M059J (cell line): Measurements from ENCODE around the gene ANXA4. TPM values are rescaled to one million over a fixed set of nuclear protein-coding genes. Genes with fewer than 3 reads are reported as not detected.

ENCODE experiments used
- DNase-seq: peaks from one replicate; pipeline ENCODE4 v3.0.0-alpha.2; 2012; ENCODE audit warnings: low read depth
- total RNA-seq: library from RNA; depleted of rRNA; stranded (reverse); fragments of >200 nt; shearing (Covaris generic); gene quantifications from 2 replicates; pipeline ENCODE4 v1.2.3, GENCODE V29; 2014; rRNA removed

The ANXA4 gene
- total RNA-seq = 9.1 and 16.9 TPM in 2 replicates

DNA sequence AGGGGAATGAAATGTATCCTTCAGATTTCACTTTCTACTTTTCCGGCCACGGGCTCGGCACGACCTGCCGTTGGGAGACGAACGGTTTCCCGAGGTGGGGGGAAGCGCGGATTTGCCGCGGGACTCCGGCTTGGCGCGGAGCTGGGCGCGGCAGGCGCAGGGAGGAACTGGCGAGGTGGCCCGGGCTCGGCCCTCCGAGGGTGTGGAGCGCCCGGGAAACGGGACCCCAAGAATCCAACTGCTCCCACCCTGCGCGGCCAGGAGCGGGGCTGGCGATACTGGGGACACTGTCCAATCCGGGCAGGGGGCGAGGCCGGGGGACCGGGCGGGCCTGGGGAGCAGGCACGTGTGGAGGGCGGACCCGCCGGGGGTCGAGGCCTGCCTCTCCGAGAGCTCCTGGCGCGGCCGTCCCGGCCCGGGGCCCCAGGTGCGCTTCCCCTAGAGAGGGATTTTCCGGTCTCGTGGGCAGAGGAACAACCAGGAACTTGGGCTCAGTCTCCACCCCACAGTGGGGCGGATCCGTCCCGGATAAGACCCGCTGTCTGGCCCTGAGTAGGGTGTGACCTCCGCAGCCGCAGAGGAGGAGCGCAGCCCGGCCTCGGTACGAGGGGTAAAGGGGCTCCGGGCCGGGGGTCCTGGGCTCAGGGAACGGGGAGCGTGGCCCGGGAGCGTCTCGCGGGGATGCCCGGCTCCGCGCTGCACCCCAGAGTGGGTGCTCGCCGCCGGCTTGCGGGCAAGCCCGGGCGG lies at the start of gene ANXA4:
Gene ANXA4, plus strand, starts transcription at position 560 of the 747 bp plus-strand sequence. CDS start 39,432 bp downstream, outside the sequence.
- peak; percentile 79 for DNase-seq

DNA sequence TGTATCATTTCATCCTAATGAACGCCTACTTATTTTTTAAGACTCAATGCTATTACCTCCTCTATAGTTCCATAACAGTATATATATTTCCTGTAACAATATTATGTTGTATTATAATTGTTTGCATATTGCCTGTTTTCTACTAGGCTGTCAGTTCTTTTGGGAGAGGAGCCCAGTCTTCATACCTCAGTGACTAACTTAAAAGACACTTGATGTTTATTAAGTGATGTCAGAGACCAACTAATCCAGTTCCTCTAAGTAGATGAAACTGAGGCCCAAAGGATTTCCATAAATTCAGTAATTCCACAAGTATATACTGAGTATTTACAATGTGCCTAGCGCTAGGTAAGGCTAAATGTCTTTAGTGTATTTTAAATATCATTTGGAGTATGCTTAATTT lies 49.5 kb upstream of the ANXA4 start:
- peak; percentile 62 for DNase-seq

DNA sequence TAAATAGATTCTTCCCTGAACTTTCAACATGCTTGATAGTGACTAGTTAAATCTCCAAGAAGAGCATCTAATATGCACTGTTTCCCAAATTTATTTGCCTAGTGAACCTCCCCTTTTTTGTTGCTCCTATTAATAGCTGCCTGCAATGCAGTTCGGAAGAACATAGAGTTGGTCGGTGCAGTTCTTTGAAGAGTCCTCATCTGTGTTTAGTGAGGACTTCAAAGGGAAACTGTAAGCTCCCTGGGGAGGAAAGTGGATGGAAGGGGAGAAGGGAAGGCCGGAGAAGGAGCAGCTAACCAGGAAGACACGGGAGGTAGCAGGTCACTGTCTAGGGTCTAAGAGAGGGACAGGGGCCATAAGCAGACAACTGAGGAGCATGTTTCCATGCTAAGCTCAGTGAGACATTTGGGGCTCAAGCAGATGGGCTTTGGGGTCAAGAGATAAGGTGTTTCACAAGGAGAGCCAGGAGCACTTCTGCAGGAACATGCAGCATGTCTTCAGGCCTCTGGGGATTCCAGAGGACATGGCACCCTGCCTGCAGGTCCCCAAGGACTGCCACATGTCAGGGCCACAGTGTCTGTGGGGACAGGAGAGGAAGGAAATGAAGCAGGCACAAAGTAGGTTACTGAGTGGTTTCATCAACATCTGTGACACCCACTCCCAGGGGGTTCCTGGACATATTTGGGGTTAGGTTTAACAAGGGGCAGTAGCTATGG lies 48.7 kb upstream of the ANXA4 start:
- DNase-seq = no peak

DNA sequence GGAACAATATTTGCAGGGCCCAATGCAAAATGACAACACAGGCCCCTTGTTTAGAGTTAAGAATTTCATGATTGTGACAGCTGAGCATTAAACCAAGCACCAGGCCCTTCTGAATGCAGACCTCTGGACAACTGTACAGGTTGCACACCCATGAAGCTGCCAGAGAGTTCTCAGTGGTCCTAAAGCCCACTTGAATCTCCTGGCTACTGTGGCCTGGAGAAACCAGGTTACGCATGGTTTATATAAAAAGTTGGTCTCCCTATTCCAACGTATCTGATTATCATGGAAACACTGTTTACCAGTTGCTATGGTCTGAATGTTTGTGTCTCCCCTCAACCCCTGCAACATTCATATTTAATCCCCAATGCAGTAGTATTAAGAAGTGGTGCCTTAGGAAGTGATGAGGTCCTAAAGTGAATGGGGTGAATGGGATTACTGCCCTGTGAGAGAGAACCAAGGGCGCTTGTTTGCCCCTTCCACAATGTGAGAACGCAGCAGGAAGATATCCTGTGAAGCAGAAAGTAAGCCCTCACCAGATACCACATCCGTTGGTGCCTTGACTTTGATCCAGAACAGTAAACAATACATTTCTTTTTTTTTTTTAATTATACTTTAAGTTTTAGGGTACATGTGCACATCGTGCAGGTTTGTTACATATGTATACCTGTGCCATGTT lies 48.0 kb upstream of the ANXA4 start:
- DNase-seq = no peak

DNA sequence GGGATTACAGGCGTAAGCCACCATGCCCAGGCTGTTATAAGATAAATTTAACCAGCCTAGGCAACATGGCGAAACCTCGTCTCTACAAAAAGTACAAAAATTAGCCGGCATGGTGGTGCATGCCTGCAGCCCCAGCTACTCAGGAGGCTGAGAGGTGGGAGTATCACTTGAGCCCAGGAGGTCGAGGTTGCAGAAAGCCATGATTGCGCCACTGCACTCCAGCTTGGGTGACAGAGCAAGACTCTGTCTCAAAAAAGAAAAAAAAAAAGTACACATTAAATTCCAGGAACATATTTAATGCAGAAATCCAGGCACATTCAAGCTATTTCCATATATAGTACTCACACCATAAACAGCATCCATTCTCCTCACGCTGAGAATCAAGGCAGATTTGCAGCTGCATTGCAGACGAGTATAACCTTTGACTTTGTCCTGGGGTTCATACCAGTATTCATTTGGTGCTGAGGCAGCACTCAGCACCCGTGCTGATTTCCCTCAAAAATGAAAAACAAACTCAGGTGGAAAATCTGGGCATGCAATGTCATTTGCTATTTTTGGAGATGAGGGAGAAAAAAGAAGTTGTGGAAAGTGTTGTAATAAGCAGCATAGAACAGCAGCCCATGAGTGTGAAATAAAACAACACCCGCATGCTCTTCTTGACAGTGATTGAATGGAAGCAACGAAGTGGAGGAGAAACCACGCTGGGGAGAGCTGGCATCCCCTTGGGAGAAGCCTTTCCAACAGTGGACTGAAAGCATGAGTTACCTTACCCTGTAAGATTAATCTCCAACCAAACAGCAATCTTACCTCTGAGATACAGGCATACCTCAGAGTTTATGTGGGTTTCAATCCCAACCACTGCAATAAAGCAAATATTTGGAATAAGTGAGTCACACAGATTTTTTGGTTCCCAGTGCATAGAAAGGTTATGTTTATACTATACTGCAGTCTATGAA lies 46.8 kb upstream of the ANXA4 start:
- DNase-seq = peak; percentile 89

DNA sequence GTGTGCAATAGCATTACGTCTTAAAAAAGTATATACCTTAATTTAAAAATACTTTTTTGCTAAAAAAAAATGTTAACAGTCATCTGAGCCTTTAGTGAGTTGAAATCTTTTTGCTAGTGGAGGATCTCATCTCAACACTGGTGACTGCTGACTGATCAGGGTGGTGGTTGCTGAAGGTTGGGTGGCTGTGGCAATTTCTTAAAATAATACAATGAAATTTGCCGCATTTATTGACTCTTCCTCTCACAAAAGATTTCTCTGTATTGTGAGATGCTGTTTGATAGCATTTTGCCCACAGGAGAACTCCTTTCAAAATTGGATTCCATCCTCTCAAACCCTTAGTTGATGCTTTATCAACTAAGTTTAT lies 46.1 kb upstream of the ANXA4 start:
- no peak for DNase-seq

DNA sequence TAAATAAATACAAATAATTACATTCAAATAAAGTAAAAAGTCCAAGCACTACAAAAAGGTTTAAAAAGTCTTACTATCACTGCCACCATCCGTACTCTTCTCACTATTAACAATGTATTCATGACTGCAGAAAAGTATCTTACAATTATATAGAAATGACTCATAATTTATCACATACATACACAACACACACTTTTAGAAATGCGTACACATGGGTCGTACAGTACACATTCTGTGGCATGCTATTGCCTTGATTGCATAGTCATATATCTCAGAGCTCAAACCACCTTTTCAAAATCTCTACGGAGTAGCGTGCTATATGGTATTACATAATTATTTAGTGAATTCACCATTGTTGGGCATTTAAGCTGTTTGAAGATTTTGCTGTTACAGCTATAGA lies 41.6 kb upstream of the ANXA4 start:
- DNase-seq = no peak

DNA sequence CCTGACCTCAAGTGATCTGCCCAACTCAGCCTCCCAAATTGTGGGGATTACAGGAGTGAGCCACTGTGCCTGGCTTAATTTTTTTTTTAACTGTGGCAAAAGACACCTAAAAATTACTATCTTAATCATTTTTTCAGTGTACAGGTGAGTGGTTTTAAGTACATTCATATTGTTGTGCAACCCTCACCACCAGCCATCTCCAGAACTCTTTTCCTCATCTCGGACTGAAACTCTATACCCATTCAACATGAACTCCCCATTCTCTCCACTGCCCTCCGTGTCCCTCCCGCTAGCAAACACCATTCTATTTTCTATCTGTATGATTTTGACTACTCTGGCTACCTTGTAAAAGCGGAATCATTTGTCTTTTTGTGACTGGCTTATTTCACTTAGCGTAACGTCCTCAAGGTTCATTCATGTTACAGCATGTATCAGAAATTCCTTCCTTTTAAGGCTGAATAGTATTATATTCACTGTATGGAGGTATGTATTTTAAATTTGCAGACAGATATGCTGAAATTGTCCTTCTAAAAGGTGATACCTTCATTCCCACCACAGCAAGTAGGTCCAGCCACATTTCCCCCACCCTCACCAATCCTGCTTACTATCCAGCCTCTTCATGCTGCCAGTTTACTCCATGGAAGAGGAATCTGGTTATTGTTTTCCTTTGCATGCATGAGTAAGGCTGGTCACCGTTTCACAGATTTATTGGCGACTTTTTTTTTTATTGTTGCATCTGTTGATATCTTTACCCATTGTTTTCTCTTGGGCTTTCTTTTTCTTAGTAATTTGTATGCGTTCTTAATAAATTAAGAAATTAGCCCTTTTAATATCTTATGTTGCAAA lies 40.6 kb upstream of the ANXA4 start:
- DNase-seq = no peak

DNA sequence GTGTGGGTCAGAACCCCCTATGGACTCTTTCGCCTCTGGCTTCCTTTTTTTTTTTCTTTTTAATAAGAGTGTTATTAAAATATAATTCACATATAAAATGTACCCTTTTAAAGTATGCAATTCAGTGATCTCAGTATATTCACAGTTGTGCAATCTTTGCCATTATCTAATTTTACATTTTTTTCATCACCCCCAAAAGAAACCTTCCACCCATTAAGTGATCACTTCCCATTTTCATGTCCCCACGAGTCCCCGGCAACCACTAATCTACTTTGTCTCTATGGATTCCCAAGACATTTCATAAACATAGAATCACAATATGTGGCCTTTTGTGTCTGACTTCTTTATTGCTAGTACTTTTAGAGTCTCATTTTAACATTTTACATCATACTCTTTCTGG lies 38.7 kb upstream of the ANXA4 start:
- no peak for DNase-seq

DNA sequence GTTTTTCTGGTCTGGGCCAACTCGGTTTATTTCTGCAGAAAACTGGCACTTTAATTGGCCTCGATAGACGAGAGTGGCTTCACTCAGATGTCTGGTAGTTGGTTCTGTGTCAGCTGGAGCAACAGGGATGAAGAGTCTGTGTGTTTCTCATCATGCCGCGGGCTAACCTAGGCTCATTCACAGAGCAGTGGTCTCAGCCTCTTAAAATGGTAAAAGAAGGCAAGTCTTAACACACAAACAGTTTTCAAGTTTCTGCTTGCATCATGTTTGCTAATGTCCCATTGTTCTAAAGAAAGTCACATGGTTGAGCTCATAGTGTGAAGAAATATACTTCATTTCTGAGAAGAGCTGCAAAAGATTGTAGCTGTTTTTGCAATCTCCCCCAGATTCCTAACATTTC lies 37.5 kb upstream of the ANXA4 start:
- no peak for DNase-seq

DNA sequence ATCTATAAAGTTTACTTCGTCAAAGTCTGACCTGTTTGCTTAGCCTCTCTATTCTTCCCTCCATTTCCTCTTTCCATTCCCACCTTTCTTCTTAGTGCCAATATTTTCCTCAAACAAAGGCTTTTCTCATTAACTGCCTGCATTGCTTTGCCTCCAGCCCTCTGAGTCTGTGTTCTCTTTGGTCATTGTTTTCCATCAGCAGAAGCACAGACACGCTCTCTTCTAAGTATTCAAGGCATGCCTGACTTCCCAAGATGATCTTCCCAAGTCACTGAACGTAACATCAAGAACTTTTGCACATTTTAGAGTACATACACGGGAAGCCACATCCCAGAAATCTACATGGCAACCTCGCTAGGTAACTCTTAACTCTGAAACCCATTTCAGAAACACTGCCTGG lies 32.6 kb upstream of the ANXA4 start:
- no peak for DNase-seq

DNA sequence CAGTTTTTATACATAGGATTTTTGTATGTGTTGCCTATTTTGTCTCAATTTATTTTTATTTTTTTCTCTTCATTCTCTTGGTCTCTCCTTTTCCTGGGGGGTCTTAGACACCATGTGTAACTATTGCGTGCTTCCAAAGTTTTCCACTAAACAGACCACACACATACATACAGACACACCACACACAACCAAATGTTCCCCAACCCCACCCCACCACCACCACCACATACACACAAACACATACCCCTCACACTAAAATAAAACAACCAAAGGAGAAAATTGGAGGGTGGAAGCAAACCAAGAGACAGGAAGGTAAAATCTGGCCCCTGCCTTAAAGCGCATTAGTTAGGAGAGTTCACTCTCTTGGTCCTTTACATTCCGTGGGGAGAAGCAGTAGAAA lies 30.0 kb upstream of the ANXA4 start:
- no peak for DNase-seq

DNA sequence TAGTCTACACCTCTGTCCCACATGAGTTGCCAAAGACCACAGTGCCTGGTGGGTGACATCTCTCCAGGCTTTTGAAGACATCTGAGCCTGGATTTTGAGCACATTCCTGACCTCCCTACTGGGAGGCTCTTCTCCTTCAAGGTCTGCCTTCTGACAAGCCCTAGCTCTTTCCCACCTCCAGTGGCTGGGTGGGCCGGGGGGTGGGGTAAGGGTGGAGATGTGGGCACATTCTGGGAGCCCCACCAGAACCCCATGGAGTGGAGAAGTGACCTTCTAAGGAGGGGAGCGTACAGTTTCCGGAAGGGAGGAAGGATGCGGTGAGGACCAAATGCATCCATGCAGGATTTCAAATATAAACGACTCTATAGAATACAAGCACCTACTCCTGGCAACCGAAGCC lies 27.9 kb upstream of the ANXA4 start:
- no peak for DNase-seq

DNA sequence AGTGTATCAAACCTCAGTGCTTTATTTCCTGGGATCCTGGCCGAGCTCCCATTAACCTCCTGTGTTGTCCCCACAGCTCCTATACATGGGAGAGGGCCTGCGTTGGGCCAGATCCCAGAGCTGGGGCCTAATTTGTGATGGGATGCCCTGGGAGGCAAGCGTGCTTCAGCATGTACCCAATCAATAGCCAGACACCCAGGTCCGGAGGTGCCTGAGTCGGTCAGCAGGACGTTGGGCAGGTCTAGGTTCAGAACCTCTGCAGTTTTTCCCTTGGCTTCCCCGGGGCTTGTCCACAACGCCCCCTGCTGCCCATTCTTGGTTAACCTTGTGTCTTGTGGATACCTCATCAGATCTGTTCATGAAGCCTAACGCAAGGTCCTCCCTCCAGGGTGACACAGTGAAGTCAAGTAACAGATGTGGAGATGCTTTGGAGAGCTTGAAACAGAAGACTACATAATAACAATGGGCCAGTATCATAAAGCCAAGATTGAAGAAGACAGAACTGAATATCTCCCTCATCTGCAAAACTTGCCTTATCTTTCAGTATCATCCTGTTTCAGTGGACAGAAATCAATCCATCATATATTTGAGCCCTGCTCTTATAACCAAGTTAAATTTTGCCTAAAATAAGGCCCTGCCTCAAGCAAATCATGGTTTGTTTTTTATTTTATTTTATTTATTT lies 27.3 kb upstream of the ANXA4 start:
- peak; percentile 80 for DNase-seq

DNA sequence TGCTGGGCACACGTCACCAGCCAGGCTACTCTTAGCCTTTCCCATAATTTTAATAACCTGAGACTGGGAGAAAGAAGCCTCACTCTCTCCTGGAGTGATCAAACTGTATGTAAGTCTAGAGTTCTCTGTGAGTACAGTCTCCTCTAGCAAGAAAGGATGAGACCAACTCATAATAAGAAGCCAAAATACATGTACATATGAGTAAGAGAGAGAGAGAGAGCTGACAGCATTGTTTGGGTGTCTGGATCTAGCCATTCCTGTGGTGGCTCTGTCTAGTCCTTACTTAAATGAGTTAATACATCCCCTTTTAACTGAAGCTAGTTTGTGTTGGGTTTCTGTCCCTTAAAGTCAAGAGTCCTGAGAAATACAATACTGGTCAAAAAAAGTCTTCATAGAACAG lies 26.0 kb upstream of the ANXA4 start:
- DNase-seq = no peak

DNA sequence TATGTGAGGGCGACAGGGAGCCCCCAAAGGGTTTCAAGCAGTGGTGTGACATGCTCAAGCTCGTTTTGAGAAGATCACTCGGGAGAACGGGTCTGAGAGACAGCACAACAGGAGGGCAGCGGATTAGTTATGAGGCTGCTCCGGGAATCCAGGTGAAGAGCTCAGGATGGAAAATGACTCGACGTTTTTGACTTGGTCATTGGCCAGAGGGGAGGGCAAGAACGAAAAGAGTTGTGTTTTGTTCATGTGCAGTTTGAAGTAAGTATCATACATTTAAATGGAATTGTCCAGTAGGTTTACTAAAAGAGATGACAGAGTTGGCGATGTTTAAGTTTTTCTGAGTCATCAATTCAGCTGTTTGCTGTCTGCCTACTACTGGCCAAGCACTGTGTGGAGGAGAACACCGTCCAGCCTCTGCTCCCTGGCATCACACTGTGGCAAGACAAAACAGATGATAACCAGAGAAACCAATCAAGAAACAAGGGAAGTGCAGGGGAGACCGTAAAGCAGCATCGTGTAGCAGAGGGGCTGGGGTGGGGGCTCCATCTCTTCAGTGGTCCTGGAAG lies 25.3 kb upstream of the ANXA4 start:
- peak; percentile 27 for DNase-seq

DNA sequence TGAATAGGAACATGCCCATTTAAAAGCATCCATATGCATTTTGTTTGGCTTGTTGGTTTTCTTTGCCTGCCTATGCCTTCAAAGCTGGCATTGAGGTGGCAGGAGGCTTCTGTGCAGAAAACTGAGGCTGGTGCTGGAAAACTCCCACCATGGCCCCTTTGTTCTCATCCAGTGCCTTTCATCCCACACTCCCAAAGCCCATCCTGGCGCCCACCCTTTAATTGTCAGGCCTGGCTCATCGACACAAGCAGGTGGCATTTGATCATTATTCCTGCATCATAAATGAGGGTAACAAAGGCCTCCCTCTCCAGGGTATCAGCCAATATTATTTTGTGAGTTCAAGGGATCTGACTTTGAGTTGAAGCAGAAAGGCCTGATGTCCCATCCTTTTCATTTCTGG lies 24.7 kb upstream of the ANXA4 start:
- no peak for DNase-seq

DNA sequence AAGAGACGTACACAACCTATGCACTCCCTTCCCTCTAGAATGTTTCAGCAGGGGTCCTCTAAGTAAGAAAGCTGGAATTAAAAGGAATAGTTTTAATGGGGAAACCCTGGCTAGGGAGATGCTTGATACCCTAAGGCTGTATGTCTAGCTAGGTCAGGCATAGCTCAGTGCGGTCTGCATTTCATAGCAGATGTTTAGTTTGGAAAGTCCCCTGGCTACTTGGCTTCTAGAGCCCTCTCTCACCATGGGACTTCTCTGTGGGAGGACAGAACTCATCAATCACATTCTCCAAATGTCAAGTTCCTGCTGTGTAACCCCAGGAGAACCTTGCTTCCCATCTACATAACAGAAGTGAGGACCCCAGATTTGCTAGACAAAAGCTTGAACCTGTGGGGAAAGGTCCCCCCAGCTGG lies 24.1 kb upstream of the ANXA4 start:
- peak; percentile 40 for DNase-seq

DNA sequence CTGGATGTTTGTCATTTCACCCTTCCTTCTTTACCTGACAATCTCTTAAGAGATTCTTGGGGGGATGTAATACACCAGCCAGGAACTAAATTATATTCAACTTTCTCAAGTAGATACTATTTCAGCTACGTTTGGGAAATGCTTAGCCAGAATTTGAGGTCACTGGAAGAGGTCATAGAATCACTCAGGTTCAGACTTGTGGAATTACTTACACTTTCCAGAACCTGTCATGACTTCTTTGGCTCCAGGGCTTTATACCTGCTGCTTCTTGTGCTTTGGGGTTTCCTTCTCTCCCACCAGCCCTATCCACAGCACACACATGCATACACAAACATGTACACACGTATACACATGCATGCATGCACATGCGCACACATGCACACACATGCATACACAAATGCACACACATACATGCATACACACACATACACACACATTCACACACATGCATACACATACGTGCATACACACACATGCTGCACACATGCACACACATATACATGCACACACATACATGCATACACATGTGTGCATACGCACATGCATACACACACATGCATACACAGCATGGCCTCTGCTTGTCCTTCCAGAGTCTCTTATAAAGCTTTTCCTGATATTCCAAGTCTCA lies 23.5 kb upstream of the ANXA4 start:
- no peak for DNase-seq
